Parathyroid adenoma (tissue), 2 donors: ENCODE data around the gene LCN1.

Experiments used
- H2AFZ ChIP-seq: fragments of 300-600 bp; sonication (generic); one replicate; pipeline ENCODE4 v1.7.0; 2017; ENCODE audit warnings: antibody characterized with exemption, mild to moderate bottlenecking
- H3K27ac ChIP-seq: fragments of 300-600 bp; sonication (generic); one replicate; pipeline ENCODE4 v1.7.0; 2017
- H3K27me3 ChIP-seq: fragments of 300-600 bp; sonication (generic); one replicate; pipeline ENCODE4 v1.7.0; 2017; ENCODE audit warnings: low read length; ENCODE audit not compliant: control insufficient read depth, insufficient read depth
- H3K36me3 ChIP-seq: fragments of 300-600 bp; sonication (generic); one replicate; pipeline ENCODE4 v1.7.0; 2017; ENCODE audit warnings: low read length; ENCODE audit not compliant: control insufficient read depth, insufficient read depth
- H3K4me1 ChIP-seq: fragments of 300-600 bp; sonication (generic); one replicate; pipeline ENCODE4 v1.7.0; 2017; ENCODE audit warnings: control low read depth
- H3K4me2 ChIP-seq: fragments of 300-600 bp; sonication (generic); one replicate; pipeline ENCODE4 v1.7.0; 2017; ENCODE audit warnings: low read length
- H3K4me3 ChIP-seq: fragments of 300-600 bp; sonication (generic); one replicate; pipeline ENCODE4 v1.7.0; 2017; ENCODE audit warnings: low read depth, low read length
- H3K79me2 ChIP-seq: fragments of 300-600 bp; sonication (generic); one replicate; pipeline ENCODE4 v1.7.0; 2017; ENCODE audit warnings: control low read depth
- H3K9ac ChIP-seq: fragments of 300-600 bp; sonication (generic); one replicate; pipeline ENCODE4 v1.7.0; 2017; ENCODE audit warnings: mild to moderate bottlenecking
- H3K9me3 ChIP-seq: fragments of 300-600 bp; sonication (generic); one replicate; pipeline ENCODE4 v1.7.0; 2017; ENCODE audit warnings: low read length; ENCODE audit not compliant: control insufficient read depth
- TF ChIP-seq, protein P1 (sequence below): fragments of 300-600 bp; sonication (generic); IDR thresholded peaks from one replicate; pipeline ENCODE4 v1.7.0; 2017; ENCODE audit warnings: antibody characterized with exemption, mild to moderate bottlenecking
- donor health status: primary hyperparathyroidism.

The LCN1 gene

GRCh38 chr9:135550344-135550918 lies 29.2 kb downstream of the LCN1 start:
- H3K9ac ChIP-seq, result no peak overlapping the region
- H3K9me3 ChIP-seq, result no peaks in the 10 kb centered on the region
- H3K36me3 ChIP-seq, result no peaks in the 10 kb centered on the region
- H3K27ac ChIP-seq, result no peak overlapping the region
- TF ChIP-seq, protein P1, sequence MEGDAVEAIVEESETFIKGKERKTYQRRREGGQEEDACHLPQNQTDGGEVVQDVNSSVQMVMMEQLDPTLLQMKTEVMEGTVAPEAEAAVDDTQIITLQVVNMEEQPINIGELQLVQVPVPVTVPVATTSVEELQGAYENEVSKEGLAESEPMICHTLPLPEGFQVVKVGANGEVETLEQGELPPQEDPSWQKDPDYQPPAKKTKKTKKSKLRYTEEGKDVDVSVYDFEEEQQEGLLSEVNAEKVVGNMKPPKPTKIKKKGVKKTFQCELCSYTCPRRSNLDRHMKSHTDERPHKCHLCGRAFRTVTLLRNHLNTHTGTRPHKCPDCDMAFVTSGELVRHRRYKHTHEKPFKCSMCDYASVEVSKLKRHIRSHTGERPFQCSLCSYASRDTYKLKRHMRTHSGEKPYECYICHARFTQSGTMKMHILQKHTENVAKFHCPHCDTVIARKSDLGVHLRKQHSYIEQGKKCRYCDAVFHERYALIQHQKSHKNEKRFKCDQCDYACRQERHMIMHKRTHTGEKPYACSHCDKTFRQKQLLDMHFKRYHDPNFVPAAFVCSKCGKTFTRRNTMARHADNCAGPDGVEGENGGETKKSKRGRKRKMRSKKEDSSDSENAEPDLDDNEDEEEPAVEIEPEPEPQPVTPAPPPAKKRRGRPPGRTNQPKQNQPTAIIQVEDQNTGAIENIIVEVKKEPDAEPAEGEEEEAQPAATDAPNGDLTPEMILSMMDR, result no peak
- H3K4me2 ChIP-seq, result no peak overlapping the region
- H3K4me1 ChIP-seq, result no peaks in the 10 kb centered on the region
- H3K4me3 ChIP-seq, result no peak overlapping the region
- H3K79me2 ChIP-seq, result no peaks in the 10 kb centered on the region
- no peaks in the 10 kb centered on the region for H3K27me3 ChIP-seq
- no peak overlapping the region for H2AFZ ChIP-seq

DNA sequence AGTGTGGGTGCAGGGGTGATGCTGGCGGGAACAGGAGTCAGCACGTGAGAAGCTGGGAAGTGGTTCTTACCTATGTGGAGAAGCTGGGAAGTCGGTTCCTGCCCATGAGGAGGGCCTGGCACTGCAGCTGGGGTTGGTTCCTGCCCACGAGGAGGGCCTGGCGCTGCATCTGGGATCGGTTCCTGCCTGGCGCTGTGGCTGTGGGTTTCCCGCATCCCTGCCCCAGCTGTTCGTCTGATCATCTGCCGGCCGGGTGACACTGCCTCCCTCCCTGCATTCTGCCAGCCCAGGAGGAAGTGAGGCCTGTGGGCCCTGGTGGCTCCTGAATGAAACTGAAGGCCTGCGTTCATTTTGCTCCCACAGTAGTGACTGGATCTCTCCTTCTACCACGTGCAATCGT lies 29.8 kb downstream of the LCN1 start:
- H3K9me3 ChIP-seq, result no peaks in the 10 kb centered on the region
- no peak overlapping the region for H3K9ac ChIP-seq
- H3K27me3 ChIP-seq, result no peaks in the 10 kb centered on the region
- H3K4me2 ChIP-seq, result no peak overlapping the region
- H2AFZ ChIP-seq, result no peak overlapping the region
- no peaks in the 10 kb centered on the region for H3K79me2 ChIP-seq
- no peaks in the 10 kb centered on the region for H3K4me1 ChIP-seq
- no peak overlapping the region for H3K27ac ChIP-seq
- H3K36me3 ChIP-seq, result no peaks in the 10 kb centered on the region
- TF ChIP-seq, protein P1, result no peak
- H3K4me3 ChIP-seq, result no peak overlapping the region

- Histone ChIP-seq H2AFZ (no peak overlapping the region), H3K4me1 (no peaks in the 10 kb centered on the region), H3K36me3 (no peaks in the 10 kb centered on the region), H3K9me3 (no peaks in the 10 kb centered on the region), H3K9ac (no peak overlapping the region), H3K4me3 (no peak overlapping the region), H3K27me3 (no peaks in the 10 kb centered on the region), H3K4me2 (no peak overlapping the region), H3K27ac (no peak overlapping the region), H3K79me2 (no peaks in the 10 kb centered on the region)
- TF ChIP-seq, protein P1, result no peak
These were observed 30.2 kb downstream of the LCN1 start for GRCh38 chr9:135551456-135551855.

- H2AFZ ChIP-seq, result no peak overlapping the region
- no peak overlapping the region for H3K4me3 ChIP-seq
- H3K9me3 ChIP-seq, result no peaks in the 10 kb centered on the region
- no peaks in the 10 kb centered on the region for H3K79me2 ChIP-seq
- H3K36me3 ChIP-seq, result no peaks in the 10 kb centered on the region
- no peak overlapping the region for H3K4me2 ChIP-seq
- no peaks in the 10 kb centered on the region for H3K4me1 ChIP-seq
- TF ChIP-seq, protein P1, result no peak
- no peaks in the 10 kb centered on the region for H3K27me3 ChIP-seq
- H3K9ac ChIP-seq, result no peak overlapping the region
- no peak overlapping the region for H3K27ac ChIP-seq
These were observed 30.9 kb downstream of the LCN1 start for GRCh38 chr9:135552021-135552697.

- Histone ChIP-seq H3K27ac (no peak overlapping the region), H2AFZ (no peak overlapping the region), H3K4me2 (no peak overlapping the region), H3K79me2 (no peaks in the 10 kb centered on the region), H3K4me3 (no peak overlapping the region), H3K27me3 (no peaks in the 10 kb centered on the region), H3K4me1 (no peaks in the 10 kb centered on the region), H3K9me3 (no peaks in the 10 kb centered on the region), H3K36me3 (no peaks in the 10 kb centered on the region), H3K9ac (no peak overlapping the region)
- TF ChIP-seq, protein P1, result no peak
These were observed 31.5 kb downstream of the LCN1 start for GRCh38 chr9:135552698-135553171.
